ENCODE measurements around the gene ARHGAP26. TPM values are rescaled to one million over a fixed set of nuclear protein-coding genes. Genes with fewer than 3 reads are reported as not detected.

The ARHGAP26 gene
- total RNA-seq, 1 donor from 2014 or later = 8.6 TPM

GRCh38 chr5:142826741-142827492, 56.7 kb downstream of the ARHGAP26 start:
- peak; percentile 67 for DNase-seq (ENCODE audit: low read depth)
- Histone ChIP-seq H3K36me3 (ENCODE audit: control insufficient read depth, insufficient read depth, low read length) (no peaks in the 10 kb centered on the region), H3K27me3 (ENCODE audit: control insufficient read depth, insufficient read depth, low read length) (no peaks in the 10 kb centered on the region), H3K4me3 (ENCODE audit: low read depth, low read length) (no peak overlapping the region)
- TF ChIP-seq CTCF (IDR thresholded peaks at IDR 0.05; ENCODE audit: insufficient read depth, low read length, poor library complexity, severe bottlenecking) = no peak

GRCh38 chr5:142827934-142828576, 57.9 kb downstream of the ARHGAP26 start:
- TF ChIP-seq CTCF (IDR thresholded peaks at IDR 0.05; ENCODE audit: insufficient read depth, low read length, poor library complexity, severe bottlenecking) = no peak
- Histone ChIP-seq H3K27me3 (ENCODE audit: control insufficient read depth, insufficient read depth, low read length) (no peaks in the 10 kb centered on the region), H3K36me3 (ENCODE audit: control insufficient read depth, insufficient read depth, low read length) (no peaks in the 10 kb centered on the region), H3K4me3 (ENCODE audit: low read depth, low read length) (no peak overlapping the region)
- DNase-seq (ENCODE audit: low read depth) = no peak

GRCh38 chr5:142828797-142829535, 58.8 kb downstream of the ARHGAP26 start:
- no peak for DNase-seq (ENCODE audit: low read depth)
- Histone ChIP-seq H3K36me3 (ENCODE audit: control insufficient read depth, insufficient read depth, low read length) (no peaks in the 10 kb centered on the region), H3K4me3 (ENCODE audit: low read depth, low read length) (no peak overlapping the region), H3K27me3 (ENCODE audit: control insufficient read depth, insufficient read depth, low read length) (no peaks in the 10 kb centered on the region)
- no peak for TF ChIP-seq CTCF (IDR thresholded peaks at IDR 0.05; ENCODE audit: insufficient read depth, low read length, poor library complexity, severe bottlenecking)

- no peak for TF ChIP-seq CTCF (IDR thresholded peaks at IDR 0.05; ENCODE audit: insufficient read depth, low read length, poor library complexity, severe bottlenecking)
- H3K27me3 ChIP-seq (ENCODE audit: control insufficient read depth, insufficient read depth, low read length) = no peaks in the 10 kb centered on the region
- DNase-seq (ENCODE audit: low read depth) = no peak
- no peaks in the 10 kb centered on the region for H3K36me3 ChIP-seq (ENCODE audit: control insufficient read depth, insufficient read depth, low read length)
- no peak overlapping the region for H3K4me3 ChIP-seq (ENCODE audit: low read depth, low read length)
These were observed 59.6 kb downstream of the ARHGAP26 start for GRCh38 chr5:142829801-142830220.

- no peak for TF ChIP-seq CTCF (IDR thresholded peaks at IDR 0.05; ENCODE audit: insufficient read depth, low read length, poor library complexity, severe bottlenecking)
- Histone ChIP-seq H3K36me3 (ENCODE audit: control insufficient read depth, insufficient read depth, low read length) (no peaks in the 10 kb centered on the region), H3K4me3 (ENCODE audit: low read depth, low read length) (no peak overlapping the region), H3K27me3 (ENCODE audit: control insufficient read depth, insufficient read depth, low read length) (no peaks in the 10 kb centered on the region)
- DNase-seq (ENCODE audit: low read depth) = no peak
These were observed 60.2 kb downstream of the ARHGAP26 start for GRCh38 chr5:142830241-142831008.
